ENCODE measurements around the gene POLR1A. TPM values are rescaled to one million over a fixed set of nuclear protein-coding genes. Genes with fewer than 3 reads are reported as not detected.

The POLR1A gene
- total and polyA plus RNA-seq, 2 of the 13 experiments (the other 11 are each of a cell fraction or from before 2014, with no cell fraction given) = 7.2 to 39.9 TPM

DNA sequence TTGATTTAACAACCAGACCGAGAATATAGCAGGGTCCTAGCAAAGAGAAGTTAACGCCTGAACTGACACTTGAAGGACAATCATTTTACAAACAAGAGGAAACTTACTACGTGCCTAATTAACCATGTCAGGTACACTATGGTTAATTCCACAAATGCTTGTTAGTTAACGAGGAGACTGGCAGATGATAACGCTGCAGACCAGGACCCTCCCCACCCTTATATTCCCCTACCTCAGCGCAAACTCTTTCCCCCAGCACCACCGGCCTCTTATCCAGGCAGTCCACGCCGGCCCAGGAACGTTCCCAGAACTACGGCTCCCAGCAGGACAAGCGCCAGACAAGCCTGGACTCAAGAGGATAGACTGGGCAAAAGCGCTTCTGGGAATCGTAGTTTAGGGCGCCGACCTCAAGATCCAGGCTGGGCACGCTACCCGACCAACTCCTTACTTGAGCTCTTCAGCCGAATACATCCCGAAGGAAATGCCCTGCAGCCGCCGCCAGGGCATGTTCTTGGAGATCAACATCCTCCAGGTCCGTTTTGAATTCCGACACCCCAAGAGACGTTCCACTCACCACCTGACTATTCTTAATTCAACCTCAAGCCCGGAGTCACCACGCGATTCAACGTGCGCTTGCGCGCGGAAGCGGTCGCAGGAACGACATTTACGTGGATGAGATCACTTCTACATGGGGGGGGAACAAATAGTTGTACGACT is at the start of gene POLR1A (continued):
- TF ChIP-seq PATZ1 (CRISPR knock-in tag; IDR thresholded peaks at IDR 0.05) = 0 out of 2 replicates have a peak, but pooled peaks have one; percentile 20
- no peak for TF ChIP-seq ZNF432 (CRISPR knock-in tag; IDR thresholded peaks at IDR 0.05; ENCODE audit: borderline replicate concordance)
- no peak for TF ChIP-seq ZBTB21 (CRISPR knock-in tag; IDR thresholded peaks at IDR 0.05)
- 0 out of 2 replicates have a peak, but pooled peaks have one; percentile 54 for TF ChIP-seq ZFP41 (CRISPR knock-in tag; IDR thresholded peaks at IDR 0.05; ENCODE audit: borderline replicate concordance)
- TF ChIP-seq CC2D1A (CRISPR knock-in tag; IDR thresholded peaks at IDR 0.05) = no peak
- TF ChIP-seq XRCC5 (optimal IDR thresholded peaks at IDR 0.05; ENCODE audit: low read length) = peak; percentile 33
- TF ChIP-seq, protein P1, sequence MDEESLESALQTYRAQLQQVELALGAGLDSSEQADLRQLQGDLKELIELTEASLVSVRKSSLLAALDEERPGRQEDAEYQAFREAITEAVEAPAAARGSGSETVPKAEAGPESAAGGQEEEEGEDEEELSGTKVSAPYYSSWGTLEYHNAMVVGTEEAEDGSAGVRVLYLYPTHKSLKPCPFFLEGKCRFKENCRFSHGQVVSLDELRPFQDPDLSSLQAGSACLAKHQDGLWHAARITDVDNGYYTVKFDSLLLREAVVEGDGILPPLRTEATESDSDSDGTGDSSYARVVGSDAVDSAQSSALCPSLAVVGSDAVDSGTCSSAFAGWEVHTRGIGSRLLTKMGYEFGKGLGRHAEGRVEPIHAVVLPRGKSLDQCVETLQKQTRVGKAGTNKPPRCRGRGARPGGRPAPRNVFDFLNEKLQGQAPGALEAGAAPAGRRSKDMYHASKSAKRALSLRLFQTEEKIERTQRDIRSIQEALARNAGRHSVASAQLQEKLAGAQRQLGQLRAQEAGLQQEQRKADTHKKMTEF (CRISPR knock-in tag; IDR thresholded peaks at IDR 0.05) = no peak
- TF ChIP-seq THAP11 (CRISPR knock-in tag; IDR thresholded peaks at IDR 0.05) = peak; percentile 96
- no peak for TF ChIP-seq TSC22D2 (CRISPR knock-in tag; IDR thresholded peaks at IDR 0.05; ENCODE audit: borderline replicate concordance)
- no peak for TF ChIP-seq ZNF329 (CRISPR knock-in tag; IDR thresholded peaks at IDR 0.05; ENCODE audit: low read depth)
- TF ChIP-seq HES4 (CRISPR knock-in tag; IDR thresholded peaks at IDR 0.05; ENCODE audit: borderline replicate concordance) = peak; percentile 23; the same call in 1 of the 2 replicates
- TF ChIP-seq, protein P2, sequence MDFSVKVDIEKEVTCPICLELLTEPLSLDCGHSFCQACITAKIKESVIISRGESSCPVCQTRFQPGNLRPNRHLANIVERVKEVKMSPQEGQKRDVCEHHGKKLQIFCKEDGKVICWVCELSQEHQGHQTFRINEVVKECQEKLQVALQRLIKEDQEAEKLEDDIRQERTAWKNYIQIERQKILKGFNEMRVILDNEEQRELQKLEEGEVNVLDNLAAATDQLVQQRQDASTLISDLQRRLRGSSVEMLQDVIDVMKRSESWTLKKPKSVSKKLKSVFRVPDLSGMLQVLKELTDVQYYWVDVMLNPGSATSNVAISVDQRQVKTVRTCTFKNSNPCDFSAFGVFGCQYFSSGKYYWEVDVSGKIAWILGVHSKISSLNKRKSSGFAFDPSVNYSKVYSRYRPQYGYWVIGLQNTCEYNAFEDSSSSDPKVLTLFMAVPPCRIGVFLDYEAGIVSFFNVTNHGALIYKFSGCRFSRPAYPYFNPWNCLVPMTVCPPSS (IDR thresholded peaks at IDR 0.05) = no peak
- TF ChIP-seq ZFAT (CRISPR knock-in tag; conservative IDR thresholded peaks at IDR 0.05) = no peak
- TF ChIP-seq ZKSCAN5 (CRISPR knock-in tag; IDR thresholded peaks at IDR 0.05) = 0 out of 2 replicates have a peak, but pooled peaks have one; percentile 31
- no peak for TF ChIP-seq MIER2 (CRISPR knock-in tag; IDR thresholded peaks at IDR 0.05)
- TF ChIP-seq FOXA3 (CRISPR knock-in tag; IDR thresholded peaks at IDR 0.05) = peak; percentile 25; the same call in 1 of the 2 replicates
- TF ChIP-seq FOXP4 (CRISPR knock-in tag; IDR thresholded peaks at IDR 0.05) = no peak
- TF ChIP-seq TERF1 (CRISPR knock-in tag; IDR thresholded peaks at IDR 0.05) = no peak
- TF ChIP-seq ZXDC (CRISPR knock-in tag; IDR thresholded peaks at IDR 0.05) = no peak
